Activated naive CD4-positive, alpha-beta T cell treated with Interleukin-2 at 50 U/mL for 16 hours (primary cell): ENCODE measurements around the gene CAMKMT.

Source experiments
- DNase-seq: peaks from one replicate; pipeline ENCODE4 v3.0.0-alpha.2; 2020

The CAMKMT gene

GRCh38 chr2:44668336-44668735, 306.6 kb downstream of the CAMKMT start:
- no peak for DNase-seq

- no peak for DNase-seq
Observed at GRCh38 chr2:44671276-44671675, 309.5 kb downstream of the CAMKMT start.

GRCh38 chr2:44671916-44672315, 310.2 kb downstream of the CAMKMT start:
- DNase-seq, result no peak

DNA sequence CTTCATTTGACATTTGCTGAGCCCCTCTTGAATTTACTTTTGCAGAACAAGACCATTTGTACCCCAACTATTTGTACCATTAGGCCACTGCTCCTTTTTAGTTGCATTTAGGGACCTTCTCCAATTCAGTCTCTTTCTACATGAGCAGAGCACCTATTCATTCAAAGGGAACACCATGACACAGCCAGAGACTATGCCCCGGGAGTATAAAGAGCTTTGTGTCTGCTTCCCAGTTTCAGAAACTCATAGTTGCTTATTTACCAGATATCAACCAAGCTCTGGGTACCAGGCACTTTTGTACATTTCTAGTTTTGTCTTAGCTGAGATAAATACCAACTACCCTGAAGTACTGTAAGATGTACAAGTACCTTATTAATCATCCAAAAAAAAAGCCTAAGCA, 310.7 kb downstream of the CAMKMT start:
- no peak for DNase-seq

GRCh38 chr2:44674473-44675284, 312.9 kb downstream of the CAMKMT start:
- DNase-seq, result no peak

- no peak for DNase-seq
Observed at GRCh38 chr2:44676379-44676778, 314.6 kb downstream of the CAMKMT start.

GRCh38 chr2:44679584-44679983, 317.8 kb downstream of the CAMKMT start:
- DNase-seq, result no peak

DNA sequence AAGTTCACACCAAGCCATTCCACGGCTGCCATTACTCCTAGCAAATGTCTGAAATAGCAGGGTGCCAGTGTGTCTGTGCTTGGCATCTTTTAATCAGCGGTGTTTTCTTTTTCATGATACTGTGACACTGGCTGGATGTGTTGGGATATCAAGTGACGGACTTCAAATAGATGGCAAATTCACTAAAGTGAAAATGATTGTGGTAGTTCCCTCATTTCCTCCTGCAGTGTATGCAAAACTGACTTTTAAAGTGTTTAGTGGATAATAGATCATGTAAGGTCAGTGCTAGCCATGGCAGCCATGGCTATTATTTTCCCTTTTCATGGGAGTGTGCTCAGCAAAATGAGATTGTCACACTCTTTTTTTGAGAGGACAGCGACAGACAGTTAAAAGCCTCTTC, 318.2 kb downstream of the CAMKMT start:
- no peak for DNase-seq

GRCh38 chr2:44680424-44680971, 318.8 kb downstream of the CAMKMT start:
- no peak for DNase-seq

DNA sequence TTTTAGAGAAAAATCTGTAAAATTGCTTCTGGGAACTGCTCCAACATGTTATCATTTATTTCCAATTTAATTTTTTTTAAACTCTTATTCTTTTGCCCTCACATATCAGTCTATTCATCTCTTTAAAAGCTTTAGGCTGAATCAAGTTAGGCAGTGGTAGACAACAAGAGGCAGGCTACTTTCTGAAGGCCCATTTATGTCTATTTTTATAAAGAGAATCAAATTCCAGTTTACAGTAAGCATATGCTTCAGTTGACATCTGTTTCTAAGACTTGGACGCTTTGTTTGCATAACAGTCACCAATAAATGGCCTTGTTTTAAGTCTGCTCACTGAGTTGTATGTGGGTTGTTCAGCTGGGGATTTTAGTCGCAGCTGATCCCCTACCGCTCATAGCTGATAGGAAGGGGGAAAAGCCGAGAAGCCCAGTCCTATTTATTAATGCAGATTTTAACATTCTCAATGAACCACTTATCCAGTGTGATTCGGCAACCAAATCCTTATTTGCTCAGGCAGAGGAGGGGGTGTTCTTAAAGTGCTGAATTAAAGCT, 319.3 kb downstream of the CAMKMT start:
- no peak for DNase-seq

GRCh38 chr2:44682459-44682858, 320.7 kb downstream of the CAMKMT start:
- DNase-seq, result no peak

GRCh38 chr2:44684559-44684958, 322.8 kb downstream of the CAMKMT start:
- DNase-seq, result no peak

- no peak for DNase-seq
Observed at GRCh38 chr2:44686561-44686960, 324.8 kb downstream of the CAMKMT start.

- DNase-seq, result no peak
Observed at GRCh38 chr2:44687686-44688455, 326.1 kb downstream of the CAMKMT start.

DNA sequence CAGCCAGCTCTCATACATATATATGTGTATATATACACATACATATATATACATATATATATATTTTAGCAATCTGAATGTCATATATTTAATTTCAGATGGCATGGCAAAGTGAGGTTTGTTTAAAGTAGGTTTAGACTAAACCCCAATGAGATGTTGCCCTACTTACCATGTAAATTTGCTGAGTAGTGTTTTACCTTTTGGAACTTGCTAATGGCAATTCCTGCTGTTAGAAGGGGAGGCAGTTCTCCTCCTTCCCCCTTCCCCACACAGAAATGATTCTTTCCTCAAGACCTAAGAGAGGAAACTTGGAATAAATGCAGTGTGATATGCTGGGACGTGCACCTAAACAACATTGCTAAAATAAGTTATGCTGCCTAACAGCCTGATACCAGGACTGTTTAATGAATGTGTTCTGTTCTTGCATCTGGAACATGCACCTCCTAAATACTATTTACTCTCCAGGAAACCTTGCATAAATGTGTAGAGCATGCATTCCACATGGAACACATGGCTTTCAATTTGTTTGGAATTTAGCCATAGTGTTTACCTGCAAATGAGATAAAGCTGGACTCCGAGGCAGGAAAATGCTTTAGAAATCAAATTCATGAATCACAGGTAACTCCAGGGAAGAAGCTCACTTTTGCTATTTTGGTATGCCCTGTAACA, 326.8 kb downstream of the CAMKMT start:
- no peak for DNase-seq

DNA sequence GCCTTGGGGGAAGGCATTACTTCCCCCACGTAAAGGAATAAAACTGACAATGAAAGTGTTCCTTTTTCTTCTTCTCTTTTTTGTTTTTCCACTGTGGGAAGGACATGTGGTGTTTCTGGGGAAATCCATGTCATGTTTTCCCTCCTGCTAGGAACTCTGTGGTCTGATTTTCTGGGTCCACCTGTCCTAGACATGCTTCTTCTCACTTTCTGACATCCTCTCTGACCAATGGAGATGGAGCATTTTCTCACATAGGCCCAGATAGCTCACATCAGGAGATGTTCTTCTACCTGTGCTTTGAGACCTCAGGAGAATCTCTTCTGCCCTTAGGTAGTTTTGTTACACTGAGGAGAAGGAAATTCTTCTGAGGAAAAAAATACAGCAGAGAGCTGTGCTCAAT, 327.8 kb downstream of the CAMKMT start:
- no peak for DNase-seq

GRCh38 chr2:44691174-44691785, 329.5 kb downstream of the CAMKMT start:
- DNase-seq, result no peak

DNA sequence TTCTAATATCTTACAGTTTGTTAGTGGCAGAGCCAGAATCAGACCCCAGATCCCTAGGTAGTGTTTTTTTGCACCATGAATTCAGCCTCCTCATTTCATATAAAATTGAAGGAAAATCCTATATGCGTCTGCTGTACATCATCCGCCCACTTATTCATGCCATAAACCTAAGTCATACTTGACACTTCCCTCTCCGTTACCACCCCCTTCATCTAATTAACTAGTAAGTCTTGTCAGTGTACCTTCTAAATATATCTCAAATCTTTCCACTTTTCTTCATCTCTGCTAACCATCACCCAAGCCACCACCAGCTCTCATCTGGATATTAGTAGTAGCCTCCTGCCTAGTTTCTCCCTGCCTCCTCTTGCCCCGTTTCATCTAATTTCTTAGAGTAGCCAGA, 331.1 kb downstream of the CAMKMT start:
- DNase-seq, result no peak

GRCh38 chr2:44700824-44701223, 339.1 kb downstream of the CAMKMT start:
- DNase-seq, result no peak

- no peak for DNase-seq
Observed at GRCh38 chr2:44705356-44705755, 343.6 kb downstream of the CAMKMT start.

- no peak for DNase-seq
Observed at GRCh38 chr2:44705876-44706480, 344.2 kb downstream of the CAMKMT start.
